DMS53 (cell line): Measurements from ENCODE around the gene EMX2.
A peak's percentile ranks its signal among the peaks of the same experiment; 100 is the strongest.

Source experiments
- DNase-seq: peaks from one replicate; lab custom pipeline; 2025; lab: John Stamatoyannopoulos, UW

Gene EMX2

DNA sequence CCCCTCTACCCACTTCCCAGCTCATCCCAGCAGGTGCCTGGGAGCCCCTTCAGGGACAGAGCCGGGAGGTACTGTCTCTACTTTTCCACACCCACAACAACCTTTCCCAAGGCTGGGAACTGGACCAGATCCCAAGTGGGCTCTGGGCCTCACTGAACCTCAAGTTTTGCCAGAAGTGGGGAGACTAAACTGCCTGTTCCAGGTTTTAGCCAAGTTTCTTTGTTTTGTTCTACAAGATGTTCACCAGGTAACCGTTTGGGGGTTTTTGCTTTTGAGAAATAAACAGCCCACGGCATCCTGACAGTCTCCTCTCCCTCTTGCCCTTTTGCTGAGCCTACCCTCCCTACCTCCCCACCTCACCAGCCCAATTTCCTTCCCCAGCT lies 10.6 kb upstream of the EMX2 start:
- no peak for DNase-seq

DNA sequence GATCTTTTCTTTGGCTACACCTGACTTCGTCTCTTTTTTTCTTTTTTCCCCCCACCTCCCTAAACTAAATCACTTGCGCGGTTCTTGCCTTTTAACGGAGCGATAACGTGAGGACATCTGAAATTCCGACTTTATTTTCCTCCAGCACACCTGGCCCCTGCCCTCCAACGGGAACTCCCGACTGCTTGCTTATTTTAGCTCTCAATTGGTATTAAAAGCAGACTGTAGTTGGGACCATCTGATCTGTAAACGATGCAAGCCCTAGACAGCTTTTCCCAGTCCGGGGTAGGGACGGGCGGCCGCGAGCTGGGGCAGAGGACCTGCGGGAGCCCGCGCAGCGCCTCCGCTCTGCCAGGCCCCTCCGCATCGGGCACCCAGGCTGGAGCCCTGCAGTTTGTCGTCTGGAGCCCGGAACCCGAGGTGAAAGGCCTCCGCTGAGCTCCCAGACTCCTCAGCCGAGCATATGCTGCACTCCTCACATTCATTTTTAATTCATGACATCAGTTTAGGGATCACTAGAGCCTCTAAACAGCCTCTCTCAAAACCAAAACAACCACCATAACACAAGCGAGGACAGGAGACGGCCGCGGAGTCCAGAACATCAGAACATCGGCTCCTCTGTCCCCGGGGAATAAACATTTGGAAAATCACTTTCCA lies 10.0 kb upstream of the EMX2 start:
- DNase-seq: no peak

DNA sequence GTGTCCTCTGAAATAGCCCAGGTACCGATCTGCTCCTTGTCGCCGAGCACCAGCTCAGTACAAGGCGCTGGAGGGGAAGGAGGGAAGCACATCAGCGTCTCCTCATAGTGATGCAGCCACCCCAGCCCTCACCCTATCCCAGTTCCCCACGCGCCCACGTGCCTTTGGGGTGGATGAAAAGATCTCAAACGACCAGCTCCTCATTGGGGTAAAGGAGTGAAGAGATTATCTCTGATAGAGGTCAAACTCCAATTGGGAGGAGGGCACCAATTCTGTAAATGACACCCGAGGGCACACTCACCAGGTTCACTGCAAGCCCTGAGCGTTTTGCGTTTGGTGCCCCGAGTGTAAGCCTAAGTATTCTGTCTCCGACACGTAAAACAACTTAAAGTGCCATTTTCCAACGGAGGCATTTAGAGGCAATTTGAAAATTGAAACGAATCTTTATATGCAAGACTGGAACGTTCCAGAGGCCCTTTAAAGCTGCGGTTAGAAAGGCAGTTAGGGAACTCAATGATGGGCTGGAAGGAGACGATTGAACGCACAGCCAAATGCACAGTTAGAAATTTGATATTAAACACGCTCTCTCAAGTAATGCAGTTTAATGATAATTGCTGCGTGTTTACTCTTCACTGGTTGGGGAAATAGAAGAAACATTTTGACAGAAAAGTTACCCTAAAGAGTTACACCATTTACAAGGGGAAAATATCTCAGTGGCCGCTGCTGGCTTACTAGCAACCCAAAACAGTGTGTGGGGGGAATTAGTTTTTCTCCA lies 8.9 kb upstream of the EMX2 start:
- no peak for DNase-seq

DNA sequence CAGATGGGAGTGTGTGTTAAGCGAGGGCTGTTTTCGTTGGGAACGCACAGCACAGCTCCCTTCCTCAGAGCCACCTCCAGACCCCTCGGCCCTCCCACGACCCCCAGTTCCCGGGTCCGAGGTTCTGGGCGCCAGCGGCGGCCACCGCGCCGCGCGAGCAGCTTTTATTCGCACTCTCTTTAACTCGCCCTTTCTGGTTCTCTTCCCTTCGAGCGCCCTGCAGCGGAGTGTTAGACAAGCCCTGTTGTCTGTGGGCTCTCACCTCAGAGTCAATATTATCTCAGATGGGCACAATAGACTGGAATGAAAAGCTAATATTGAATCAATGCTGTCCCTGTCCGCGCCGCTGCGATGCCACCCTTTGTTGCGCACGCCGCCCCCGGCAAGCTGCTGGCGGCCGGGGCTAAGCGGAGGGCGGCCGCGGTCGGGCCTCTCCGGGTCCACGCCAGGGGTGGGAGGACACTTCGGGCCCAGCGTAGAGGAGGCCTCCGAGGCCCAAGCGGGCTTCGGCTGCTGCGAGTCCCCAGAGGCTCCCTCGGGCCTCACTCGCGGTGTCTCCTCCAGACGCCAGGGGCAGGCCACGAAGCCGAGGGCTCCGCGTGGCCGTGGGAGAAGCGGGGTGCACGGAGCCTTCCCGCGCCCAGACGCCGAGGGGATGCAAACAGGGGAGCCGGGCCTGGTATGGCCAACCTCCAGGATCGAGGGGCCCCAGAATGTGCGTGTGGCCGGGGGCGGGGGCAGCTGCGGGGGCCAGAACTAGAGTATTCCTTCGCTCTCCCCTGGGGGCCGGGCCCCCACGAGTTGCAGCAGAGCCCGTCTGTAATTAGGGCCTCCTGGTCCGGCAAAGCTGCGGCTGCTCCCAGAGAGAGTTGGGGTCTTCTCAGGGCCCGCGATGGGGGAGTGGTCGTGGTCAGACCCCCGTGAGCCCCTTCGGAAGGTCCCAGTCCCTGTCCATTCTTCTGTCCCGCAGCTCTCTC lies 7.9 kb upstream of the EMX2 start:
- peak; percentile 81 for DNase-seq

DNA sequence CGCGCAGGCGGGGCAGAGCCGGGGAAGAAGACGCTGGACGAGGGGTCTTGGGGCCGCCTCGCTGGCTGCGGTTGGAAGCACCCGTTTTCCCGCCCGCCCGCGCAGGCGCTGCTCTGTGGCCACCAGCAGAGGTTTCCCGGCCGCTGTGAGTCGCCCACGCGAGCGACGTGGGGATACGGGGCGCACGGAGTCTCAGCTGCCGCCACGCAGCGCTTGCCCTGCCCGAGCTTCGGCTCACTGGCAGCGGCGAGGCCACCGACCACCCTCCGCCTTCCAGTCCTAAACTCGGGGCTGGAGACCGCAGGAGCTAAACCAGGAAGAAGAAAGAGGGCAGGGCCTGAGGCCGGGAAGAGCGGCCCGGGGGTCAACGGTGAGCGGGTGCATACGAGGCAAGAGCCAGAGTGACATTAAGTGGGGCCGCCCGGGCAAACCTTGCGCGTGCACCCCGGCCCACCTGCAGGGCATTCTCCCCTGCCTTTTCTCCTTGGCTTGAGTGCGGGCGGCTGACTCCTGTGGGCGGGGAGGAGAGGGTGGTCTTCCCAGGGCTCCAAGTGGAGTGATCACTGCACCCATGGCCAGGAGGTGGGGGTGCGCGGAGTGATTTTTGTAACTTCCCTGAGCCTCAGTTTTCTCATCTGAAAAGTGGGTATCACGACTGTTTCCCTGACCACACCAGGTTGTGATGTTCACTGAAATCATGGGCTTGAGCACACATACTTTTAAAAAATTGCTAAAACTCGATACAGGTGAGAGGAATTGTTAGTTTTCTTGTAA lies 7.1 kb upstream of the EMX2 start:
- DNase-seq: peak; percentile 40

DNA sequence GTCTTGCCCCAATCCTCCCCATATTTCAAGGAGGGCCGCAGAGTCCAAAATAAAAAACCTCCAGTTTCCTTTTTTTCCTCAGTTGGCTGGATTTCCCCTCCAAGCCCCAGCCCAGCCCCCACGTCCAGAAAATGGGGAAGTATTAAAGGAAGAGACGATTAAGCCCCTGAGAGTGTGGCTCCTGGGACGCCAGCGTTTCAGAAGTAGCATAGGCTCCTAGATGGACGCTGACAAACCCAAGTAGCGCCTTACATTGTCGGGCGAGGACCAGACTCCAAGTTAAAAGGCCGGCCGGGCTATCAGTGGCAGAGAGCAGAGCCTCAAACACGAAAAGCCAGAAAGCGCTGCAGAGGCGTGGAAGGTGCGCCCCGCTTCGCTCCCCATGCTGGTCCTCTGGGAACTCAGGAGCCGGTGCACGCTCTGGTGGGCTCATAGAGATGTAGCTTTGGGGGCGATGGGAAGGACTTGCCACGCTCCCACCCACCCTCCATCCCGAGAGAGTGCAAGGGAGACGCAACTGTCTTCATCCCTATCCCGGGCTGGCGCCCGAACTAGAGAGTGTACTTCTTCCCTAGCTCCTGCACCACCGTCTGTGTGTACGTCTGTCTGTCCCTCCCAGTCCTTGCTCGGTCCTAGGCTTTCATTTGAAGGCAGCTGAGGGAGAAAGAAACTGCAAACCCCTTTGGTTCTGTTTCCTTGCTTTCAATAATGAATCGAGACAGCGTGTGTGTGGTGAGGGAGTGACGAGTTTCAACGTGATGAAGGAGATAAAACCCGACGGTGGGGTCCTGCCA lies 6.3 kb upstream of the EMX2 start:
- peak; percentile 22 for DNase-seq

DNA sequence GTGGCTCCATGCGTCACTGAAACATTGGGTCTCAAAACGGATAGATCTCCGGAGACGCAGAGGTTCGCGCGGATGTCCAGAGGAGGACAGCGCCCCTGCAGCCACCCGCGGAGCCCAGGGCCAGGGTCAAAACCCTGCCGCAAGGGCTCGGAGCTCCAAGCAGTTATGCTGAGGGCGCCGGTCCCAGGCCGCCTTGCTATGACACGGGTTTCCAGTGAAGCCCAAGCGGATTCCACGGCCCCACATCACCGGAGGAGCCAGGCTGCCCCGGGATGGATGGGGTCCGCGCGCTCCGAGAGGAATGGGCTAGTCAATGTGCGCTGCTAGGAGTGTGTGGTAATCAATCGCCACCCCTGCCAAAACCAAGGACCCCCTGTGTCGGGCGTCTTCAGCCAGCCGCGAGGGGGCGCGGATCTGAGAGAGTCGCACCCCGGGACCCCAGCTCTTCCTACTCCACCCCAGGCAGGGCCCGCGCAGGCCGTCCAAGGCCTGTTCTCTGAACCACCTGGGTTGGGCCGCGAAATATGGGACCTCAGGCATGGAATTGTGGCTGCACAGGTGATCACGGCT lies 5.6 kb upstream of the EMX2 start:
- no peak for DNase-seq

DNA sequence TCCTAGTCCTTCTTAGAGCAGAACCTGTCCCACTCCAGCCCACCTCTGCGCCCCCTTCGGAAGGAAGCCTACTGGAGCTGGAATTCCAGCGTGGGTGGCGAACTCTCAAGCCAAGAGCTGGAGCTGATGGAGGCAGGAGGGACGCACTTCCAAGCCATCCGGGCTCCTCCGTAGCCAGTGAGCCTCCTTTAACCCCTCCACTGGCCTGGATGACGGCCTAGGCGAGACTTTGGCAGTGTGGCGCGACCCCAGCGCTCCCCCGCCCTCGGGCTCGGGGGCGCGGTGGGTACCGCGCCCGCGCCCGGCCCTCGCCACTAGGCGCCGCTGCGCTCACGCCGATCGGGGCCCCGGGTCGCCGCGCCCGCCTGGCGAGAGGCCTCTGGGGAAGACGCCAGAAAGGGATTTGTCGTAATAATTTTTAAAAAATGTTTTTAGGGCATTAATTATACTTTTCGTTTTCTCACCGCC lies 5.1 kb upstream of the EMX2 start:
- DNase-seq: peak; percentile 35

DNA sequence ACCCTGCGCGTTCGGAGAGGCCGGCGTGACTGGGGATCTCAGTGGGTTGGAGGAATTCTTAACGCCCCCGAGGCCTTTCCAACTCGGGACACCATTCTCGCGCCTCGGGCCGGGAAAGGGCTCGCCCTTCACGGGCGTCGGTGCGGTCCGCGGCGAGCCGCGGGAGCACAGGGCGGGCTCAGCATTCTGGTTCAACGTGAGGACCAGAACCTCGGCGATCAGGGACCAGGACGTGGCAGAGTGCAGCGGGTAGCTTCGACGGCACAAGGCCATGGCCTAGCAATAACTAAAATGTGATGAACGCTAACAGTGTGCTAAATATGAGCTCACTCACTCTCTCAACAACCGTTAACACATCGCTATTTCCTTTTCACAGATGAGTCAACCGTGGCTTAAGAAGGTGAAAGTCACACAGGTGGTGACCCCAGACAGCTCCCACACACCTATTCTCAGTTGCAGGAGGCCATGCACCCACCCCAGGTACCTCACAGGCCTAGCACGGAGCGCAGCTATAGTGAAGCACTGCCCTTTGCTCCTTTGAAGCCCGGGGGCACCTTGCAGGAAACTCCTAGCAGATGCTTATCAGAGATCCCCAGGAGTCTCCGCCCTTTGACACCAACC lies 4.5 kb upstream of the EMX2 start:
- peak; percentile 26 for DNase-seq

DNA sequence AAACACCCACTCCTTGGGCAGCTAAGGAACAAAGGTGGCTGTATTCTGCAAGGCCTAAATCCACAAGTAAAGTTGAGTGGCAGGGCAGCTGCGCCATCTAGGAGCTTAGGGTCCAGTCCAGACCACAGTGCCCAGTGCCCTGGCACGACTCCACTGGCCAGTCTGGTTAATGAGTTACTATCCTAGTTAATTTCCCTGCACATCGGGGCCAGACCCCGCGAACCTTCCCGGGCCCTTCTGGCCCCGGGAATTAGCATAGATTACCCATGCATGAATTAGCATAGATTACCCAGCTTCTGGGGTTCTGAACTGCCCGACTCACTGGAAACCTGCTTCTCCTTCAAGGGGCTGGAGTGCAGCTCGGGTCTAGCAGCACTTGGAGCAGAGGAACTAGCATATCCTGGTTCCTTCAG lies 3.2 kb upstream of the EMX2 start:
- no peak for DNase-seq

DNA sequence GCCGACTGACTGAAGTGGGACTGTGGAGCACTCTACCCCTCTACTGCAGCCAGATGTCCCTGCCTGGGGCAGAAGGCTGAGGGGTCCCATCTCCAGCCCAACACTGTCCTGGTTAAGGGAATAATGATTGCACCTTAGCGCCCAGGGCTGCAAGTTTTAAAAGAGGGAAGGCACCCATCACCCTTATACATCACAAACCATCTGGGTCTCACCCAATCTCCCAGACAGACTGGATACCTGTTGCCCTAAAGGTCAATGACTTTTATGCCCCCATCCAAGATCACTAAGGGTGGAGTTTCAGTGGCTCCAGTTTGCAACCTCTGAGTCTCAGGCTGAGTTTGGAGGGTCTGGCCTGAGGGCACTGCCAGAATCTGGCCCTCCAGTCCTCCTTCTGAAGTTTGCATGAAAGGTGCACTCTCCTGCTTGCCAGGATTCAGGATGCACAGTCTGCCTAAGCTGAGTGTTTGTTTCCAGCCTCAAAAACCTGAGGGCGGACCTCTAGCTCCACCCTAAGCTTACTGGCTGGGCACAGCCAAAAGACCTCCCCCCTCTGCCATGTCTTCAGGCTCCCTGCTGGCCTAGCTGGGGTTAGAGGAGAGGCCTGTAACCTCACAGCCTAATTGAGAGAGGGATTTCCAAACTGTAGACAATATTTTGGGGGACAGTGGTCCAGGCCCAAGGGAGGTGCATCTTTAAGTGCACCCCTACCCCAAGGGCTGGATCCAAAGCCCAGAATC lies 2.5 kb upstream of the EMX2 start:
- DNase-seq: no peak

DNA sequence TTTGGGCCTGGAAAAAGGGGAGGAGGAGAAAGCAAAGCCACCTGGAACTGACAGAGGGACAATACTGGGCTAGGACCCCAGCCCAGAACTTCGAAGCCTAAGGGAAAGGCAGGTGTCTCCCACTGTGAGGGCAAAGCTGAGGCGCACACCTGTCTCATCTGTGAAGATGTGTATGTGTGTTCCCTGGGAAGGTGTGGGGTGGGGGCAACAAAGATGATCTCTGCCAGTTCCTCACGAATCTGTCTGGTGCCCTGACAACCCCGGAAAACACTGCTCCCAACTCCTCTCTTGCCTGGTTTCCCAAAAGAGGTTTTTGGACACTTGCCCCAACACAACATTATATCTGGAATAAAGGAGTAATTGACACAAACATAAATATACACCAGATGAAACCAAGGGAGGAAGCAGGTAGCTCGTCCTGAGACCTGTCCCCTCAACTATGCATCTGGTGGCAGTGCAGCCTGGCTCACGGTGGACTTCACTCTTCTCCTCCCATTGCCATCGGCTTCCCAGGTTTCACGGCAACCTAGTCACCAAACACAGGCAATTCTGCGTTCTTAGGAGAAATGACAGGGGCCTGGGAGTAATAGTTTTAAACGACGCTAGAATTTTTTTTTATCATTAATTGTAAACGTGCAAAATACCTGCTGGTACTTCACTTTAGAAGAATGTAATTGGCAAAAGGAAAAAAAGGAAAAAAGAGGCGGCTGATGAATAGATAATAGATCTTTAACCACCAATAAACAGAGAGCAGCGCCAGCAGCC lies 1.7 kb upstream of the EMX2 start:
- DNase-seq: no peak

DNA sequence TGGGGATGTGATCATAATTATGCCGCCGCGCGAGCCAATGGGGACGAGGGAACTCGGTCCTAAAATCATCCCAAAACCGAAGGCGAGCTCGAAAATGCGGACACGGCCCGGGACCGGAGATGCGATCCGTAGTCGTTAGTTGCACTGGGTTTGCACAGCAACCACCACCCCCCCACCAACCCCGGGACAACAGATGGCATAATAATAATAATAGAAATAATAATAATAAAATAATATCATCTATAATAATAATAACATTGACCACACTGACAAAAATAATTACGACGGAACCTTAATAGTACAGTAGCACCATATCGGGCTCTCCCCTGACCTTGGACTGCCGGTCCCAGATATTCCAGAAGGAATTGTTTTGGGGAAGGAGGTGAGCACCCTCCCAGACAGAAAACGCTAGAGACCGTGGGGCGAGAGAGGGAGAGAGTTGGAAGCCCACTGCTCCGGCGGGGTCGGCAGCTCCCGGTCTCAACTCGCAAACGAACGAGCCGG lies 1.1 kb upstream of the EMX2 start:
- no peak for DNase-seq

DNA sequence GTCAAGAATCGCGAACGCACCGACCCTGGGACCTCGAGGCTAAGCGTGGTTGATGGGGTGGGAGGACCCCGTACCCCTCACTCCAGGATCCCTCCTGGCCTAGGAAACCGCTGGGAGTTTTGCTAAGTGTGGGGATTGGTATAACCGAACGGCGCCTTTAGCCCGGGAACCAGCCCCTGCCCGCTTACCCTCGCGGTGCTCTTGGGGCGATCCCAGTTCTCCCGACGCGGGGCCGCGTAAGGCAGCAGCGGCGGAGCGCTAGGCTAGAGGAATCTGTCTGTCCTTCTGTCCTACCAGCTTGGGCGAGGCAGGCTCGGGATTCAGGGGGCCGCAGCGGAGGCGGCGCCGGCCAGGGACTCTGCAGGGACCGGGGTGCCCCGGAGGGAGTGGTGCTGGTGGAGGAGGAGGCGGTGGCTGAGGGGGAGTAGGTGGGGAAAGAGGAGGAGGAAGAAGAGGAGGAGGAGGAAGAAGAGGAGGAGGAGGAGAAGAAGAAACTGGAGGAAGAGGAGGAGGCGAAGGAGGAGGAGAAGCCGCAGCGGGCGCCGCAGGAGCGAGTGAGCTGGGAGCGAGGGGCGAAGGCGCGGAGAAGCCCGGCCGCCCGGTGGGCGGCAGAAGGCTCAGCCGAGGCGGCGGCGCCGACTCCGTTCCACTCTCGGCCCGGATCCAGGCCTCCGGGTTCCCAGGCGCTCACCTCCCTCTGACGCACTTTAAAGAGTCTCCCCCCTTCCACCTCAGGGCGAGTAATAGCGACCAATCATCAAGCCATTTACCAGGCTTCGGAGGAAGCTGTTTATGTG lies 439 bp upstream of the EMX2 start:
- DNase-seq: no peak

DNA sequence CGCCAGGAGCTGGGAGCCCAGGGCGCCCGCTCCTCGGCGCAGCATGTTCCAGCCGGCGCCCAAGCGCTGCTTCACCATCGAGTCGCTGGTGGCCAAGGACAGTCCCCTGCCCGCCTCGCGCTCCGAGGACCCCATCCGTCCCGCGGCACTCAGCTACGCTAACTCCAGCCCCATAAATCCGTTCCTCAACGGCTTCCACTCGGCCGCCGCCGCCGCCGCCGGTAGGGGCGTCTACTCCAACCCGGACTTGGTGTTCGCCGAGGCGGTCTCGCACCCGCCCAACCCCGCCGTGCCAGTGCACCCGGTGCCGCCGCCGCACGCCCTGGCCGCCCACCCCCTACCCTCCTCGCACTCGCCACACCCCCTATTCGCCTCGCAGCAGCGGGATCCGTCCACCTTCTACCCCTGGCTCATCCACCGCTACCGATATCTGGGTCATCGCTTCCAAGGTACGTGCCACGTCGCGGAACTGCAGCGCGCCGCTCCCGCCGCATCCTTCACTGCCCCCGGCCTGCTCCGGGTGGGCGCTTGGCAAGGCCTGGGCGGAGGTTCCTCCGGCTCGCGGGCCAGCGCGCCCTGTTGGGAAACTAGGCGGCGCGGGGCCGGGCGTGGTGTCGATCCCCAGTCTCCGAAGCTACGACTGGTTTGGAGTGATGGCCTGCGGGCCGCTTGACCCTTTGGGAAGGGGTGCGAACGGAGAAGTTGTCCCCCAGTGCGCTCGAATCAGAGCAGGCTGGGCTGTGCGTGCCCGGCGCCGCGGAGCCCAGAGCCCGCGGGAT lies 868 bp downstream of the EMX2 start:
- DNase-seq: no peak

DNA sequence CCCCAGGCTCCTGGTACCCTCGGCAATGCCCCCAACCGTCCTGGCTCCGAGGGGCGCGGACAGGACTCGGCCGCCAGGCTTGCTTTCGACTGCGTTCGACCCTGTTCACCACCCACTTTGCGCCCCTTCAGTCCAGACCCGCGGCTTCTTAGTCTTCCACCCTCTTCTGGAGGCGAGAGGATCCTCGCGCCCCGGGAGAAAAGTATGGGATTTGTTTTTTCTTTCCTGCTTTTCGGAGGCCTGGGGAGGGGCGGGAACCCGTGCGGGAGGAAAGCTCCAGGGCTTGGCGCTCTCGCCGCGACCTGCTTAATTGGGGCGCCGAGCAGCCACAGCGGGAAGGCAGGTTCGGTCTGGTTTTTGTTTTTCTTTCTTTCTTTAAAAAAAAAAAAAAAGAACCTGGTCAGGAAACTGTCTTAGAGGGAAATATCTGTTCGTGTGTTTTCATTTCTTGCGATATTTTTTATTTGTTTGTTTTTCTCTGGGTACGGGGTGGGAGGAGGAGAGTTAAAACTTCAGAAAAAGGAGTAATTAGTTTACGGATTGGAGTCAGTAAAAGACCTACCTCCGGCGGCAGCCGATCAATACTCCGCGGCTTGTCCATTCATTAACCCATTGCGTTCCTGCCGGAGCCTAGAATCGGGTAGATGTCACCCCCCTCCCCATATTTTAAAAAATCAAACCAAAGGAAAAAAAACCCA lies 1.6 kb downstream of the EMX2 start:
- DNase-seq: no peak
